K562 (cell line): ENCODE measurements around the gene VPS13D. TPM values are rescaled to one million over a fixed set of nuclear protein-coding genes. Genes with fewer than 3 reads are reported as not detected.

Experiments
- L3MBTL2 ChIP-seq: fragments of 450-650 bp; IDR thresholded peaks from 2 replicates; pipeline ENCODE4 v1.6.1; 2016; ENCODE audit warnings: mild to moderate bottlenecking, moderate library complexity
- ZFX ChIP-seq: sonication (generic); formaldehyde crosslinking; IDR thresholded peaks from 2 replicates; pipeline ENCODE4 v1.8.0; 2022; ENCODE audit warnings: mild to moderate bottlenecking, missing genetic modification reagents, moderate library complexity
- ZNF668 ChIP-seq: fragments of 250-450 bp; sonication (Bioruptor Pico); IDR thresholded peaks from 2 replicates; pipeline ENCODE4 v1.8.0; 2022; ENCODE audit warnings: mild to moderate bottlenecking, inconsistent platforms
- polyA plus RNA-seq, 8 experiments: library from polyadenylated mRNA; depleted of rRNA in 4 of 8; stranded (reverse) in 5 of 8; unstranded in 3 of 8; fragments of >200 nt; fragmentation: Nextera tagmentation in 2 of 8; fragmentation: Illumina TruSeq in 1 of 8; extraction: Ambion mirVana in 2 of 8; extraction: Trizol in 1 of 8; gene quantifications; 2 replicates each; pipeline versions ENCODE4 v1.2.1 to v1.2.3, GENCODE V29; 2011 to 2014; ENCODE audit warnings: inconsistent platforms in 1 of 8, missing spikeins in 1 of 8
- total RNA-seq, 7 experiments: library from RNA; depleted of rRNA in 6 of 7; stranded (reverse); fragments of >200 nt in 6 of 7; fragmentation: Illumina TruSeq in 2 of 7; extraction: Trizol in 2 of 7; gene quantifications; 2 replicates each; pipeline versions ENCODE4 v1.2.1 to v1.2.3, GENCODE V29; 2011 to 2021; ENCODE audit warnings: low replicate concordance in 1 of 7
- TF ChIP-seq, protein P1 (sequence below), 2 experiments: fragments of 450-650 bp in 1 of 2; sonication (generic) in 1 of 2; formaldehyde crosslinking in 1 of 2; IDR thresholded peaks; 2 replicates each; pipeline versions ENCODE4 v1.7.1 to v1.9.0; 2016 to 2022; ENCODE audit warnings: inconsistent platforms in 1 of 2, mild to moderate bottlenecking in 1 of 2, missing genetic modification reagents in 1 of 2
- TF ChIP-seq, protein P2 (sequence below), 3 experiments: fragments of 200-800 bp in 1 of 3; sonication (Bioruptor generic) in 1 of 3; sonication (generic) in 1 of 3; formaldehyde crosslinking in 1 of 3; IDR thresholded peaks; 2 replicates each; pipeline versions ENCODE4 v1.6.1 to v1.8.0; 2016 to 2022; ENCODE audit warnings: mild to moderate bottlenecking in 2 of 3, missing compliant biosample characterization in 2 of 3, missing genetic modification characterization in 2 of 3, missing genetic modification reagents in 1 of 3
- TF ChIP-seq, protein P3 (sequence below), 2 experiments: IDR thresholded peaks in 1 of 2; conservative IDR thresholded peaks in 1 of 2; 2 replicates each; pipeline ENCODE4 v1.6.1; 2016; ENCODE audit warnings: low read depth in 2 of 2, mild to moderate bottlenecking in 1 of 2, missing compliant biosample characterization in 1 of 2, missing genetic modification characterization in 1 of 2, moderate library complexity in 1 of 2
- TF ChIP-seq, protein P4 (sequence below): fragments of 450-650 bp; IDR thresholded peaks from 2 replicates; pipeline ENCODE4 v1.6.1; 2017; ENCODE audit warnings: antibody characterized with exemption, mild to moderate bottlenecking

VPS13D gene
- total and polyA plus RNA-seq, 9 of the 15 experiments (the other 6 are each of a cell fraction or from before 2014, with no cell fraction given): 6.1 to 51.5 (median 38.5) TPM

- TF ChIP-seq, protein P1, sequence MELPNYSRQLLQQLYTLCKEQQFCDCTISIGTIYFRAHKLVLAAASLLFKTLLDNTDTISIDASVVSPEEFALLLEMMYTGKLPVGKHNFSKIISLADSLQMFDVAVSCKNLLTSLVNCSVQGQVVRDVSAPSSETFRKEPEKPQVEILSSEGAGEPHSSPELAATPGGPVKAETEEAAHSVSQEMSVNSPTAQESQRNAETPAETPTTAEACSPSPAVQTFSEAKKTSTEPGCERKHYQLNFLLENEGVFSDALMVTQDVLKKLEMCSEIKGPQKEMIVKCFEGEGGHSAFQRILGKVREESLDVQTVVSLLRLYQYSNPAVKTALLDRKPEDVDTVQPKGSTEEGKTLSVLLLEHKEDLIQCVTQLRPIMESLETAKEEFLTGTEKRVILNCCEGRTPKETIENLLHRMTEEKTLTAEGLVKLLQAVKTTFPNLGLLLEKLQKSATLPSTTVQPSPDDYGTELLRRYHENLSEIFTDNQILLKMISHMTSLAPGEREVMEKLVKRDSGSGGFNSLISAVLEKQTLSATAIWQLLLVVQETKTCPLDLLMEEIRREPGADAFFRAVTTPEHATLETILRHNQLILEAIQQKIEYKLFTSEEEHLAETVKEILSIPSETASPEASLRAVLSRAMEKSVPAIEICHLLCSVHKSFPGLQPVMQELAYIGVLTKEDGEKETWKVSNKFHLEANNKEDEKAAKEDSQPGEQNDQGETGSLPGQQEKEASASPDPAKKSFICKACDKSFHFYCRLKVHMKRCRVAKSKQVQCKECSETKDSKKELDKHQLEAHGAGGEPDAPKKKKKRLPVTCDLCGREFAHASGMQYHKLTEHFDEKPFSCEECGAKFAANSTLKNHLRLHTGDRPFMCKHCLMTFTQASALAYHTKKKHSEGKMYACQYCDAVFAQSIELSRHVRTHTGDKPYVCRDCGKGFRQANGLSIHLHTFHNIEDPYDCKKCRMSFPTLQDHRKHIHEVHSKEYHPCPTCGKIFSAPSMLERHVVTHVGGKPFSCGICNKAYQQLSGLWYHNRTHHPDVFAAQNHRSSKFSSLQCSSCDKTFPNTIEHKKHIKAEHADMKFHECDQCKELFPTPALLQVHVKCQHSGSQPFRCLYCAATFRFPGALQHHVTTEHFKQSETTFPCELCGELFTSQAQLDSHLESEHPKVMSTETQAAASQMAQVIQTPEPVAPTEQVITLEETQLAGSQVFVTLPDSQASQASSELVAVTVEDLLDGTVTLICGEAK (IDR thresholded peaks at IDR 0.05): 0 out of 2 replicates have a peak, but pooled peaks have one; percentile 30
- TF ChIP-seq, protein P1 (CRISPR knock-in tag; IDR thresholded peaks at IDR 0.05): no peak
- TF ChIP-seq, protein P2, sequence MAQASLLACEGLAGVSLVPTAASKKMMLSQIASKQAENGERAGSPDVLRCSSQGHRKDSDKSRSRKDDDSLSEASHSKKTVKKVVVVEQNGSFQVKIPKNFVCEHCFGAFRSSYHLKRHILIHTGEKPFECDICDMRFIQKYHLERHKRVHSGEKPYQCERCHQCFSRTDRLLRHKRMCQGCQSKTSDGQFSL (CRISPR knock-in tag; IDR thresholded peaks at IDR 0.05): no peak
- TF ChIP-seq, protein P2 (tag; IDR thresholded peaks at IDR 0.05): peak in 1 of 2 experiments; percentile 41; a peak in 1 of 4 replicates
- TF ChIP-seq, protein P3, sequence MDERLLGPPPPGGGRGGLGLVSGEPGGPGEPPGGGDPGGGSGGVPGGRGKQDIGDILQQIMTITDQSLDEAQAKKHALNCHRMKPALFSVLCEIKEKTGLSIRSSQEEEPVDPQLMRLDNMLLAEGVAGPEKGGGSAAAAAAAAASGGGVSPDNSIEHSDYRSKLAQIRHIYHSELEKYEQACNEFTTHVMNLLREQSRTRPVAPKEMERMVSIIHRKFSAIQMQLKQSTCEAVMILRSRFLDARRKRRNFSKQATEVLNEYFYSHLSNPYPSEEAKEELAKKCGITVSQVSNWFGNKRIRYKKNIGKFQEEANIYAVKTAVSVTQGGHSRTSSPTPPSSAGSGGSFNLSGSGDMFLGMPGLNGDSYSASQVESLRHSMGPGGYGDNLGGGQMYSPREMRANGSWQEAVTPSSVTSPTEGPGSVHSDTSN (CRISPR knock-in tag; IDR thresholded peaks at IDR 0.05; ENCODE audit: low read depth): no peak
- TF ChIP-seq, protein P3 (tag; conservative IDR thresholded peaks at IDR 0.05; ENCODE audit: low read depth): peak; percentile 30; the same call in 1 of the 2 replicates
- peak; percentile 19; the same call in 1 of the 2 replicates for TF ChIP-seq ZFX (CRISPR knock-in tag)
- TF ChIP-seq, protein P4, sequence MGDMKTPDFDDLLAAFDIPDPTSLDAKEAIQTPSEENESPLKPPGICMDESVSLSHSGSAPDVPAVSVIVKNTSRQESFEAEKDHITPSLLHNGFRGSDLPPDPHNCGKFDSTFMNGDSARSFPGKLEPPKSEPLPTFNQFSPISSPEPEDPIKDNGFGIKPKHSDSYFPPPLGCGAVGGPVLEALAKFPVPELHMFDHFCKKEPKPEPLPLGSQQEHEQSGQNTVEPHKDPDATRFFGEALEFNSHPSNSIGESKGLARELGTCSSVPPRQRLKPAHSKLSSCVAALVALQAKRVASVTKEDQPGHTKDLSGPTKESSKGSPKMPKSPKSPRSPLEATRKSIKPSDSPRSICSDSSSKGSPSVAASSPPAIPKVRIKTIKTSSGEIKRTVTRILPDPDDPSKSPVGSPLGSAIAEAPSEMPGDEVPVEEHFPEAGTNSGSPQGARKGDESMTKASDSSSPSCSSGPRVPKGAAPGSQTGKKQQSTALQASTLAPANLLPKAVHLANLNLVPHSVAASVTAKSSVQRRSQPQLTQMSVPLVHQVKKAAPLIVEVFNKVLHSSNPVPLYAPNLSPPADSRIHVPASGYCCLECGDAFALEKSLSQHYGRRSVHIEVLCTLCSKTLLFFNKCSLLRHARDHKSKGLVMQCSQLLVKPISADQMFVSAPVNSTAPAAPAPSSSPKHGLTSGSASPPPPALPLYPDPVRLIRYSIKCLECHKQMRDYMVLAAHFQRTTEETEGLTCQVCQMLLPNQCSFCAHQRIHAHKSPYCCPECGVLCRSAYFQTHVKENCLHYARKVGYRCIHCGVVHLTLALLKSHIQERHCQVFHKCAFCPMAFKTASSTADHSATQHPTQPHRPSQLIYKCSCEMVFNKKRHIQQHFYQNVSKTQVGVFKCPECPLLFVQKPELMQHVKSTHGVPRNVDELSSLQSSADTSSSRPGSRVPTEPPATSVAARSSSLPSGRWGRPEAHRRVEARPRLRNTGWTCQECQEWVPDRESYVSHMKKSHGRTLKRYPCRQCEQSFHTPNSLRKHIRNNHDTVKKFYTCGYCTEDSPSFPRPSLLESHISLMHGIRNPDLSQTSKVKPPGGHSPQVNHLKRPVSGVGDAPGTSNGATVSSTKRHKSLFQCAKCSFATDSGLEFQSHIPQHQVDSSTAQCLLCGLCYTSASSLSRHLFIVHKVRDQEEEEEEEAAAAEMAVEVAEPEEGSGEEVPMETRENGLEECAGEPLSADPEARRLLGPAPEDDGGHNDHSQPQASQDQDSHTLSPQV: peak; percentile 71; the same call in 1 of the 2 replicates
- peak; percentile 54 for TF ChIP-seq L3MBTL2
- 0 out of 2 replicates have a peak, but pooled peaks have one; percentile 62 for TF ChIP-seq ZNF668
Measured at GRCh38 chr1:12475530-12475934, 245.7 kb downstream of the VPS13D start (continued).
